K562 (cell line): Measurements from ENCODE around the gene TFAP2E. TPM values are rescaled to one million over a fixed set of nuclear protein-coding genes. Genes with fewer than 3 reads are reported as not detected.

ENCODE experiments used
- ARID1B ChIP-seq: fragments of 450-650 bp; IDR thresholded peaks from 2 replicates; pipeline ENCODE4 v1.6.1; 2016; ENCODE audit warnings: antibody characterized with exemption, mild to moderate bottlenecking, inconsistent platforms
- CAMTA2 ChIP-seq: fragments of 250-450 bp; sonication (Bioruptor Pico); conservative IDR thresholded peaks from 2 replicates; pipeline ENCODE4 v1.5.1; 2022
- CBX5 ChIP-seq: IDR thresholded peaks from 2 replicates; pipeline ENCODE4 v1.6.1; 2014; ENCODE audit warnings: low read depth, borderline replicate concordance
- DPF2 ChIP-seq: fragments of 450-650 bp; IDR thresholded peaks from 2 replicates; pipeline ENCODE4 v1.6.1; 2016
- E2F1 ChIP-seq: sonication (generic); formaldehyde crosslinking; IDR thresholded peaks from 2 replicates; pipeline ENCODE4 v1.8.1; 2023; ENCODE audit warnings: mild to moderate bottlenecking, missing genetic modification reagents, moderate library complexity
- E2F3 ChIP-seq: fragments of 250-450 bp; sonication (Bioruptor Pico); IDR thresholded peaks from 2 replicates; pipeline ENCODE4 v1.4.0; 2020; ENCODE audit warnings: mild to moderate bottlenecking
- KDM4B ChIP-seq, 2 experiments: fragments of 450-650 bp in 1 of 2; sonication (generic) in 1 of 2; IDR thresholded peaks; 2 replicates each; pipeline ENCODE4 v1.6.1; 2016 to 2017; ENCODE audit warnings: borderline replicate concordance in 2 of 2, antibody characterized with exemption in 1 of 2, low read depth in 1 of 2, mild to moderate bottlenecking in 1 of 2
- LCOR ChIP-seq: sonication (generic); formaldehyde crosslinking; IDR thresholded peaks from 2 replicates; pipeline ENCODE4 v1.8.0; 2022; ENCODE audit warnings: mild to moderate bottlenecking, missing genetic modification reagents
- MITF ChIP-seq: IDR thresholded peaks from 2 replicates; pipeline ENCODE4 v1.6.1; 2014; ENCODE audit warnings: antibody characterized with exemption
- RNF2 ChIP-seq: sonication (generic); IDR thresholded peaks from 2 replicates; pipeline ENCODE4 v1.6.1; 2016
- RUNX1 ChIP-seq: sonication (generic); IDR thresholded peaks from 2 replicates; pipeline ENCODE4 v1.6.1; 2016; ENCODE audit warnings: antibody characterized with exemption, low read depth
- SMARCA4 ChIP-seq: fragments of 450-650 bp; IDR thresholded peaks from 2 replicates; pipeline ENCODE4 v1.6.1; 2016
- TFAP4 ChIP-seq: sonication (generic); formaldehyde crosslinking; IDR thresholded peaks from 2 replicates; pipeline ENCODE4 v1.8.0; 2022; ENCODE audit warnings: missing genetic modification reagents, mild to moderate bottlenecking, moderate library complexity, borderline replicate concordance
- TOE1 ChIP-seq, 2 experiments: fragments of 450-650 bp in 1 of 2; sonication (generic) in 1 of 2; formaldehyde crosslinking in 1 of 2; IDR thresholded peaks; 2 replicates each; pipeline versions ENCODE4 v1.7.1 to v1.8.0; 2016 to 2022; ENCODE audit warnings: borderline replicate concordance in 2 of 2, mild to moderate bottlenecking in 2 of 2, antibody characterized with exemption in 1 of 2, inconsistent platforms in 1 of 2, low read depth in 1 of 2, missing genetic modification reagents in 1 of 2, moderate library complexity in 1 of 2
- TRIM24 ChIP-seq, 2 experiments: fragments of 450-650 bp; IDR thresholded peaks; 2 replicates each; pipeline ENCODE4 v1.6.1; 2016
- ZNF165 ChIP-seq: fragments of 250-450 bp; sonication (Bioruptor Pico); IDR thresholded peaks from 2 replicates; pipeline ENCODE4 v1.4.0; 2020; ENCODE audit warnings: borderline replicate concordance
- ZNF224 ChIP-seq: sonication (generic); formaldehyde crosslinking; IDR thresholded peaks from 2 replicates; pipeline ENCODE4 v1.8.0; 2022; ENCODE audit warnings: mild to moderate bottlenecking, missing genetic modification reagents
- ZNF384 ChIP-seq: IDR thresholded peaks from 2 replicates; pipeline ENCODE4 v1.6.1; 2012; ENCODE audit warnings: low read depth, low read length, improper control_type of control experiment
- ZNF518B ChIP-seq: fragments of 250-450 bp; sonication (Bioruptor Pico); IDR thresholded peaks from 2 replicates; pipeline ENCODE4 v1.5.0; 2021; ENCODE audit warnings: mild to moderate bottlenecking, moderate library complexity
- ZNF639 ChIP-seq, 2 experiments: fragments of 200-800 bp in 1 of 2; sonication (Bioruptor generic) in 1 of 2; sonication (generic) in 1 of 2; formaldehyde crosslinking in 1 of 2; IDR thresholded peaks in 1 of 2; conservative IDR thresholded peaks in 1 of 2; 2 replicates each; pipeline versions ENCODE4 v1.5.0 to v1.6.1; 2016 to 2020; ENCODE audit warnings: missing compliant biosample characterization in 1 of 2, missing genetic modification characterization in 1 of 2, missing genetic modification reagents in 1 of 2
- polyA plus RNA-seq, 8 experiments: library from polyadenylated mRNA; depleted of rRNA in 4 of 8; stranded (reverse) in 5 of 8; unstranded in 3 of 8; fragments of >200 nt; fragmentation: Nextera tagmentation in 2 of 8; fragmentation: Illumina TruSeq in 1 of 8; extraction: Ambion mirVana in 2 of 8; extraction: Trizol in 1 of 8; gene quantifications; 2 replicates each; pipeline versions ENCODE4 v1.2.1 to v1.2.3, GENCODE V29; 2011 to 2014; ENCODE audit warnings: inconsistent platforms in 1 of 8, missing spikeins in 1 of 8
- total RNA-seq, 7 experiments: library from RNA; depleted of rRNA in 6 of 7; stranded (reverse); fragments of >200 nt in 6 of 7; fragmentation: Illumina TruSeq in 2 of 7; extraction: Trizol in 2 of 7; gene quantifications; 2 replicates each; pipeline versions ENCODE4 v1.2.1 to v1.2.3, GENCODE V29; 2011 to 2021; ENCODE audit warnings: low replicate concordance in 1 of 7

TFAP2E gene
- total and polyA plus RNA-seq, 9 of the 15 experiments (the other 6 are each of a cell fraction or from before 2014, with no cell fraction given), result 0.03 to 0.11 (median 0.07) TPM; not detected in 4

- no peak for TF ChIP-seq ZNF518B (CRISPR knock-in tag)
- no peak for TF ChIP-seq ZNF165 (CRISPR knock-in tag)
- peak; percentile 67; the same call in 1 of the 2 replicates for TF ChIP-seq TFAP4 (CRISPR knock-in tag)
- TF ChIP-seq ZNF639 (CRISPR knock-in tag; conservative IDR thresholded peaks at IDR 0.05 in 1 of 2, IDR thresholded peaks at IDR 0.05 in 1 of 2), result peak in 1 of 2 experiments; percentile 57; a peak in 1 of 4 replicates
- TF ChIP-seq ARID1B, result no peak
- no peak for TF ChIP-seq CBX5
- no peak; the same call in 1 of the 2 replicates for TF ChIP-seq TOE1 (IDR thresholded peaks at IDR 0.05; ENCODE audit: borderline replicate concordance)
- TF ChIP-seq TOE1 (CRISPR knock-in tag; IDR thresholded peaks at IDR 0.05; ENCODE audit: borderline replicate concordance, low read depth), result no peak
- no peak for TF ChIP-seq E2F3
- TF ChIP-seq ZNF224 (CRISPR knock-in tag), result no peak
- 0 out of 2 replicates have a peak, but pooled peaks have one; percentile 35 for TF ChIP-seq CAMTA2 (CRISPR knock-in tag)
- no peak for TF ChIP-seq SMARCA4
- TF ChIP-seq MITF, result peak; percentile 23; the same call in 1 of the 2 replicates
- TF ChIP-seq KDM4B (IDR thresholded peaks at IDR 0.05; ENCODE audit: borderline replicate concordance in 2 of 2, low read depth in 1 of 2), result no peak
- peak; percentile 71; the same call in 1 of the 2 replicates for TF ChIP-seq E2F1
- TF ChIP-seq RNF2, result peak; percentile 80
- no peak for TF ChIP-seq RUNX1
- no peak; the same call in 1 of the 2 replicates for TF ChIP-seq LCOR (CRISPR knock-in tag)
- TF ChIP-seq TRIM24 (IDR thresholded peaks at IDR 0.05), result no peak
- peak; percentile 23; the same call in 1 of the 2 replicates for TF ChIP-seq ZNF384
- TF ChIP-seq DPF2, result peak; percentile 23
These were observed 68.2 kb downstream of the TFAP2E start, which contains the start of gene PSMB2 (continued) for GRCh38 chr1:35641233-35641866.
